Measurements from ENCODE around the gene ZMYM2. TPM values are rescaled to one million over a fixed set of nuclear protein-coding genes. Genes with fewer than 3 reads are reported as not detected.

The ZMYM2 gene
- total and polyA plus RNA-seq, 2 donors (not counting 3 experiments of a cell fraction or from before 2014, with no cell fraction given), result 14.7 to 75.3 TPM

DNA sequence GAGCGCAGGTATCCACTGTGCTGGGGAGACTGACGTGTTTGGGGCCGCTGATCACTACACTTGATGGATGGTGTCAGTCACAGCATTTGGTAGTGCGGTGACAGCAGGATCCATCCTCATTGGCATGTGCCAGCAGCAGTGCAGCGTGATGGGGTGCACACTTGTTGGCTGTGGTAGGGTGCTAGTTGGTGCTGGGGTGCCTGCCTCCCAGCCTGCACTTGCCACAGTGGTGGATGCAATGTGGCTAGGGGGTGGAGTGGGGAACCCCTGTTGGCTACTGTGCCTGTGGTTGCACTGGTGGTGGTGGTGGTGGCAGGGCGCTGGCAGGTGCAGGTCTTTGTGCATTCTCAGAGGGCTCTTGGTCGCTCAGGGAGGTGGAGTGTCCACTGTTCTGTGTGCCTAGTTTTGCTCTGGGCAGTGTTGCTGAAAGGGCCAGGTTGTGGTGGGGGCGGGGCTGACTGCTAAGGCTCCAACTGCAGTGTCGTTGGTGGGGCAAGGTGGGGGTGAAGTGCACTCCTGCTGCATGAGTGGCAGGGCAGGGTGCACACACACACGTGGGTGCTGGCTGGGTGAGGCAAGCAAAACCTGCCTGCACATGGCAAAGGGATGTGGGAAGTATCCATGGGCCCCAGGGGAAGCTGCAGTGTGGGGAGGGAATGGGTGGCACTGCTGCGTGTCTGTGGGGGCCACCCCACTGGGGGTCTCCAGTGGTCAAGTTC, 84.8 kb downstream of the ZMYM2 start:
- ChIA-PET CTCF (no interaction called here), POLR2A (no interaction called here)
- FAIRE-seq (no peak), DNase-seq (ENCODE audit: low read depth, low spot score) (no peak)
- Histone ChIP-seq H3K4me3 (replicated peaks in 1 of 3; ENCODE audit: insufficient read depth in 1 of 3, low read depth in 1 of 3, low read length in 3 of 3) (no peak overlapping the region), H3K9me1 (replicated peaks; ENCODE audit: control insufficient read depth, extremely low read depth, insufficient read depth, low read length) (no peaks in the 10 kb centered on the region), H3K36me3 (ENCODE audit: control insufficient read depth in 2 of 2, extremely low read depth in 1 of 2, insufficient read depth in 2 of 2, low read length in 2 of 2) (peaks cover 3 to 10% of the 10 kb centered on the region in 2 experiments), H3K9me3 (replicated peaks; ENCODE audit: control insufficient read depth, insufficient read depth, low read length) (no peaks in the 10 kb centered on the region), H4K20me1 (replicated peaks; ENCODE audit: control insufficient read depth, extremely low read depth, insufficient read depth, low read length) (no peaks in the 10 kb centered on the region), H3K79me2 (ENCODE audit: control insufficient read depth, insufficient read depth, low read length) (peaks cover 20% of the 10 kb centered on the region), H3K27ac (ENCODE audit: insufficient read depth, low read depth, low read length) (no peak overlapping the region), H3K4me1 (ENCODE audit: control insufficient read depth, extremely low read depth, insufficient read depth, low read length) (no peaks in the 10 kb centered on the region), H2AFZ (ENCODE audit: low read depth, low read length) (no peak overlapping the region), H3K4me2 (ENCODE audit: insufficient read depth, low read length) (no peak overlapping the region), H3K27me3 (ENCODE audit: control insufficient read depth in 2 of 2, insufficient read depth in 2 of 2, low read length in 2 of 2) (no peaks in the 10 kb centered on the region), H3K9ac (replicated peaks; ENCODE audit: extremely low read depth, insufficient read depth, low read length) (no peak overlapping the region)
- intact Hi-C loops (cut with micrococcal nuclease) (no loop called here), dilution Hi-C loops (cut with MboI; ENCODE audit: extremely low pct_ligation_motif_present, low sequenced_read_pairs) (no loop called here)
- TF ChIP-seq MYC (IDR thresholded peaks at IDR 0.05; ENCODE audit: low read depth, low read length) (no peak), FOS (IDR thresholded peaks at IDR 0.05; ENCODE audit: borderline replicate concordance, insufficient read depth, low read length) (no peak), GATA2 (IDR thresholded peaks at IDR 0.05; ENCODE audit: insufficient read depth, insufficient read length, low read depth, low read length) (no peak), JUN (IDR thresholded peaks at IDR 0.05; ENCODE audit: borderline replicate concordance, insufficient read depth, insufficient read length, low read depth) (no peak), MAX (IDR thresholded peaks at IDR 0.05; ENCODE audit: insufficient read depth, insufficient read length) (no peak), EZH2 (IDR thresholded peaks at IDR 0.05; ENCODE audit: borderline replicate concordance, low read depth, low read length, severe bottlenecking) (no peak), POLR2AphosphoS5 (IDR thresholded peaks at IDR 0.05; ENCODE audit: insufficient read depth, low read depth, low read length) (no peak), POLR2A (IDR thresholded peaks at IDR 0.05; ENCODE audit: low read depth, low read length) (no peak)
- TF ChIP-seq, protein P1, sequence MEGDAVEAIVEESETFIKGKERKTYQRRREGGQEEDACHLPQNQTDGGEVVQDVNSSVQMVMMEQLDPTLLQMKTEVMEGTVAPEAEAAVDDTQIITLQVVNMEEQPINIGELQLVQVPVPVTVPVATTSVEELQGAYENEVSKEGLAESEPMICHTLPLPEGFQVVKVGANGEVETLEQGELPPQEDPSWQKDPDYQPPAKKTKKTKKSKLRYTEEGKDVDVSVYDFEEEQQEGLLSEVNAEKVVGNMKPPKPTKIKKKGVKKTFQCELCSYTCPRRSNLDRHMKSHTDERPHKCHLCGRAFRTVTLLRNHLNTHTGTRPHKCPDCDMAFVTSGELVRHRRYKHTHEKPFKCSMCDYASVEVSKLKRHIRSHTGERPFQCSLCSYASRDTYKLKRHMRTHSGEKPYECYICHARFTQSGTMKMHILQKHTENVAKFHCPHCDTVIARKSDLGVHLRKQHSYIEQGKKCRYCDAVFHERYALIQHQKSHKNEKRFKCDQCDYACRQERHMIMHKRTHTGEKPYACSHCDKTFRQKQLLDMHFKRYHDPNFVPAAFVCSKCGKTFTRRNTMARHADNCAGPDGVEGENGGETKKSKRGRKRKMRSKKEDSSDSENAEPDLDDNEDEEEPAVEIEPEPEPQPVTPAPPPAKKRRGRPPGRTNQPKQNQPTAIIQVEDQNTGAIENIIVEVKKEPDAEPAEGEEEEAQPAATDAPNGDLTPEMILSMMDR (IDR thresholded peaks at IDR 0.05; ENCODE audit: extremely low read depth in 1 of 2, insufficient read depth in 1 of 2, low read depth in 1 of 2, low read length in 2 of 2), result no peak
- no TSS peak for BruUV-seq (replicated peaks)
